ENCODE results near the gene RAD21L1. TPM values are rescaled to one million over a fixed set of nuclear protein-coding genes. Genes with fewer than 3 reads are reported as not detected.

RAD21L1 gene
- polyA plus RNA-seq, 1 donor from 2014 or later = not detected

DNA sequence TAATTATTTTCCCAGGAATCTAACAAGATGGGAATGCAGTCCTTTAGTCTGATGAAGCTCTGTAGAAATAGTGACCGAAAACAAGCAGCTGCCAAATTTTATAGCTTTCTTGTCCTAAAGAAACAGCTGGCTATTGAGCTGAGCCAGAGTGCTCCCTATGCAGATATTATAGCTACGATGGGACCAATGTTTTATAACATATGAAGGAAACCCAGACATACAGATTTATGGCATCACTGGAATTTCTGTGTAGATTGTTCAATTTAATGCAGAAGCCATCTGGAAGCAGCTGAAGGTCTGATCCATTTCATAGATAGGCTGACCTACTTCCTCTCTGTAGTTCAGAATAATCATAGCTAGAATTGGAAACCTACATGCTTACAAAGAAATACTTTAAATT lies 28.4 kb downstream of the RAD21L1 start:
- H3K9me2 ChIP-seq (ENCODE audit: insufficient read depth, low read length) = no peaks in the 10 kb centered on the region
- no peaks in the 10 kb centered on the region for H3K9me3 ChIP-seq (ENCODE audit: low read length)
- H4K20me1 ChIP-seq (ENCODE audit: insufficient read depth) = no peaks in the 10 kb centered on the region
- no peak overlapping the region for H3K4me2 ChIP-seq (ENCODE audit: low read length)
- no peaks in the 10 kb centered on the region for H3K27me3 ChIP-seq (ENCODE audit: insufficient read depth, low read depth, low read length)
- no peak overlapping the region for H3K27ac ChIP-seq (ENCODE audit: low read length)
- H3K79me2 ChIP-seq (replicated peaks; ENCODE audit: insufficient read depth, low read length) = no peaks in the 10 kb centered on the region
- no peaks in the 10 kb centered on the region for H3K36me3 ChIP-seq (ENCODE audit: insufficient read depth, low read length)
- no peak overlapping the region for H3K4me3 ChIP-seq (ENCODE audit: low read length)
- H3F3A ChIP-seq (ENCODE audit: insufficient read depth, low read length, poor library complexity, severe bottlenecking) = no peaks in the 10 kb centered on the region
- H2AFZ ChIP-seq (ENCODE audit: low read depth, low read length) = no peak overlapping the region
- TF ChIP-seq CTCF (IDR thresholded peaks at IDR 0.05; ENCODE audit: poor library complexity, severe bottlenecking) (no peak), MXI1 (conservative IDR thresholded peaks at IDR 0.05; ENCODE audit: poor library complexity, severe bottlenecking) (no peak), REST (IDR thresholded peaks at IDR 0.05; ENCODE audit: borderline replicate concordance) (no peak), RAD21 (conservative IDR thresholded peaks at IDR 0.05) (no peak), SMC3 (conservative IDR thresholded peaks at IDR 0.05; ENCODE audit: poor library complexity) (no peak), EP300 (conservative IDR thresholded peaks at IDR 0.05; ENCODE audit: poor library complexity, severe bottlenecking) (no peak), TAF1 (IDR thresholded peaks at IDR 0.05; ENCODE audit: low read depth) (no peak), EZH2 (IDR thresholded peaks at IDR 0.05; ENCODE audit: borderline replicate concordance, insufficient read depth, low read length, poor library complexity, severe bottlenecking) (no peak), POLR2AphosphoS5 (IDR thresholded peaks at IDR 0.05) (no peak)
- H3K9ac ChIP-seq (ENCODE audit: low read length) = no peak overlapping the region

GRCh38 chr20:1255675-1256074 lies 29.8 kb downstream of the RAD21L1 start:
- no peaks in the 10 kb centered on the region for H4K20me1 ChIP-seq (ENCODE audit: insufficient read depth)
- H3K27ac ChIP-seq (ENCODE audit: low read length) = no peak overlapping the region
- no peaks in the 10 kb centered on the region for H3K27me3 ChIP-seq (ENCODE audit: insufficient read depth, low read depth, low read length)
- no peaks in the 10 kb centered on the region for H3F3A ChIP-seq (ENCODE audit: insufficient read depth, low read length, poor library complexity, severe bottlenecking)
- TF ChIP-seq REST (IDR thresholded peaks at IDR 0.05; ENCODE audit: borderline replicate concordance) = no peak
- TF ChIP-seq EP300 (conservative IDR thresholded peaks at IDR 0.05; ENCODE audit: poor library complexity, severe bottlenecking) = no peak
- no peak for TF ChIP-seq RAD21 (conservative IDR thresholded peaks at IDR 0.05)
- no peak for TF ChIP-seq POLR2AphosphoS5 (IDR thresholded peaks at IDR 0.05)
- TF ChIP-seq SMC3 (conservative IDR thresholded peaks at IDR 0.05; ENCODE audit: poor library complexity) = no peak
- H3K4me2 ChIP-seq (ENCODE audit: low read length) = no peak overlapping the region
- H3K9me2 ChIP-seq (ENCODE audit: insufficient read depth, low read length) = no peaks in the 10 kb centered on the region
- H3K9ac ChIP-seq (ENCODE audit: low read length) = no peak overlapping the region
- H3K9me3 ChIP-seq (ENCODE audit: low read length) = no peaks in the 10 kb centered on the region
- no peak overlapping the region for H2AFZ ChIP-seq (ENCODE audit: low read depth, low read length)
- H3K36me3 ChIP-seq (ENCODE audit: insufficient read depth, low read length) = no peaks in the 10 kb centered on the region
- H3K79me2 ChIP-seq (replicated peaks; ENCODE audit: insufficient read depth, low read length) = no peaks in the 10 kb centered on the region
- H3K4me3 ChIP-seq (ENCODE audit: low read length) = no peak overlapping the region

Measured in neural cell (in vitro differentiated cells).